SK-N-SH (cell line): ENCODE results near the gene GRAMD1B. TPM values are rescaled to one million over a fixed set of nuclear protein-coding genes. Genes with fewer than 3 reads are reported as not detected.

ENCODE experiments used
- CTCF ChIA-PET: fragments of 300-600, 350-600 bp; formaldehyde crosslinking; extraction: SDS; loops from one replicate; lab custom pipeline; 2021; lab: Yijun Ruan, JAX
- POLR2A ChIA-PET: fragments of 350-600 bp; sonication (Branson Sonifier 250); formaldehyde crosslinking; extraction: SDS; loops from one replicate; lab custom pipeline; 2020; ENCODE audit warnings: antibody characterized with exemption, inconsistent platforms; lab: Yijun Ruan, JAX
- DNase-seq: peaks from one replicate; pipeline ENCODE4 v3.0.0; 2012
- H2AFZ ChIP-seq: fragments of 200-600 bp; sonication (generic); 2 replicates; pipeline ENCODE4 v1.8.1; 2016; ENCODE audit warnings: antibody characterized with exemption, mild to moderate bottlenecking, low read depth
- H3F3A ChIP-seq: fragments of 200-600 bp; sonication (generic); replicated peaks from 2 replicates; pipeline ENCODE3; 2016; ENCODE audit warnings: antibody characterized with exemption, mild to moderate bottlenecking; ENCODE audit not compliant: insufficient read depth
- H3K27ac ChIP-seq, 2 experiments: fragments of 200-500 bp in 1 of 2; fragments of 200-600 bp in 1 of 2; sonication (Bioruptor generic) in 1 of 2; sonication (generic), shearing (Covaris generic) in 1 of 2; 2 replicates each; pipeline versions ENCODE4 v1.5.1 to v1.6.1; 2014 to 2016; ENCODE audit warnings: low read depth in 2 of 2, inconsistent platforms in 1 of 2, low read length in 1 of 2, mild to moderate bottlenecking in 1 of 2, mixed read lengths in 1 of 2
- H3K27me3 ChIP-seq: fragments of 200-600 bp; sonication (generic), shearing (Covaris generic); 2 replicates; pipeline ENCODE4 v1.6.1; 2016; ENCODE audit warnings: mixed run types; ENCODE audit not compliant: insufficient read depth
- H3K36me3 ChIP-seq, 2 experiments: fragments of 200-500 bp in 1 of 2; fragments of 200-600 bp in 1 of 2; sonication (Bioruptor generic) in 1 of 2; sonication (generic) in 1 of 2; replicated peaks in 1 of 2; 2 replicates each; pipeline versions ENCODE3 to v1.5.1; 2014 to 2016; ENCODE audit warnings: low read length in 1 of 2, mild to moderate bottlenecking in 1 of 2; ENCODE audit not compliant: insufficient read depth in 2 of 2, control insufficient read depth in 1 of 2
- H3K4me1 ChIP-seq, 2 experiments: fragments of 200-500 bp in 1 of 2; fragments of 200-600 bp in 1 of 2; sonication (Bioruptor generic) in 1 of 2; sonication (generic), shearing (Covaris generic) in 1 of 2; 2 replicates each; pipeline versions ENCODE4 v1.5.1 to v1.6.1; 2014 to 2016; ENCODE audit warnings: low read depth in 1 of 2, low read length in 1 of 2, mixed run types in 1 of 2; ENCODE audit not compliant: insufficient read depth in 2 of 2, control insufficient read depth in 1 of 2
- H3K4me2 ChIP-seq: fragments of 200-600 bp; sonication (generic), shearing (Covaris generic); 2 replicates; pipeline ENCODE4 v1.6.1; 2017; ENCODE audit warnings: mixed run types
- H3K4me3 ChIP-seq, 2 experiments: fragments of 200-500 bp in 1 of 2; fragments of 200-600 bp in 1 of 2; sonication (Bioruptor generic) in 1 of 2; sonication (generic), shearing (Covaris generic) in 1 of 2; 2 replicates each; pipeline versions ENCODE4 v1.5.1 to v1.8.1; 2014 to 2016; ENCODE audit warnings: low read depth in 2 of 2, inconsistent platforms in 1 of 2, low read length in 1 of 2, mild to moderate bottlenecking in 1 of 2, mixed read lengths in 1 of 2, moderate library complexity in 1 of 2
- H3K79me2 ChIP-seq: fragments of 200-600 bp; sonication (generic); 2 replicates; pipeline ENCODE4 v1.8.1; 2017; ENCODE audit warnings: mild to moderate bottlenecking; ENCODE audit not compliant: insufficient read depth
- H3K9ac ChIP-seq: fragments of 200-600 bp; sonication (generic); 2 replicates; pipeline ENCODE4 v1.6.1; 2017; ENCODE audit warnings: mixed run types
- H3K9me2 ChIP-seq: fragments of 200-600 bp; sonication (generic); 2 replicates; pipeline ENCODE4 v1.6.1; 2017; ENCODE audit warnings: mixed run types
- H3K9me3 ChIP-seq: fragments of 200-600 bp; sonication (generic); 2 replicates; pipeline ENCODE4 v1.6.1; 2017; ENCODE audit warnings: mixed run types, mild to moderate bottlenecking, moderate library complexity
- H4K20me1 ChIP-seq: fragments of 200-600 bp; sonication (generic); 2 replicates; pipeline ENCODE4 v1.6.1; 2017; ENCODE audit warnings: mild to moderate bottlenecking, mixed run types; ENCODE audit not compliant: insufficient read depth
- CHD2 ChIP-seq: fragments of 150-350 bp; IDR thresholded peaks from 2 replicates; pipeline ENCODE4 v1.6.1; 2018; ENCODE audit warnings: low read length; ENCODE audit not compliant: partially characterized antibody
- EP300 ChIP-seq, 2 experiments: IDR thresholded peaks; 2 replicates each; pipeline versions ENCODE4 v1.4.0 to v1.6.1; 2012; ENCODE audit warnings: borderline replicate concordance in 1 of 2, low read depth in 1 of 2, low read length in 1 of 2
- FOXJ3 ChIP-seq: sonication (generic); formaldehyde crosslinking; IDR thresholded peaks from 2 replicates; pipeline ENCODE4 v1.5.1; 2020; ENCODE audit warnings: mild to moderate bottlenecking, missing genetic modification reagents
- GATA2 ChIP-seq: sonication (generic); formaldehyde crosslinking; IDR thresholded peaks from 2 replicates; pipeline ENCODE4 v1.5.0; 2020; ENCODE audit warnings: mild to moderate bottlenecking, missing genetic modification reagents
- MEF2A ChIP-seq: IDR thresholded peaks from 2 replicates; pipeline ENCODE4 v1.4.0; 2012; ENCODE audit warnings: low read depth, borderline replicate concordance
- MXI1 ChIP-seq: IDR thresholded peaks from 2 replicates; pipeline ENCODE4 v1.6.1; 2012; ENCODE audit warnings: mild to moderate bottlenecking, low read depth, low read length, improper control_type of control experiment
- NFIC ChIP-seq: IDR thresholded peaks from 2 replicates; pipeline ENCODE4 v1.4.0; 2012; ENCODE audit warnings: borderline replicate concordance
- NRF1 ChIP-seq: IDR thresholded peaks from 2 replicates; pipeline ENCODE4 v1.6.1; 2012; ENCODE audit warnings: low read depth, mild to moderate bottlenecking, low read length
- RFX5 ChIP-seq: IDR thresholded peaks from 2 replicates; pipeline ENCODE4 v1.6.1; 2012; ENCODE audit warnings: mild to moderate bottlenecking, improper control_type of control experiment, low read length
- RXRA ChIP-seq: IDR thresholded peaks from 2 replicates; pipeline ENCODE4 v1.4.0; 2012; ENCODE audit warnings: low read depth, mild to moderate bottlenecking, borderline replicate concordance
- TCF12 ChIP-seq: IDR thresholded peaks from 2 replicates; pipeline ENCODE4 v1.4.0; 2012
- TEAD4 ChIP-seq: IDR thresholded peaks from 2 replicates; pipeline ENCODE4 v1.4.0; 2012; ENCODE audit warnings: mild to moderate bottlenecking, borderline replicate concordance; ENCODE audit not compliant: insufficient read depth
- YY1 ChIP-seq: IDR thresholded peaks from 2 replicates; pipeline ENCODE4 v1.4.0; 2012; ENCODE audit warnings: low read depth, mild to moderate bottlenecking
- WGBS: methylation state at CpG from one replicate; pipeline ENCODE4 v1.1.6; 2017; ENCODE audit warnings: low lambda C conversion rate; 5-methylcytosine and 5-hydroxymethylcytosine counted together
- polyA plus RNA-seq, 3 experiments: library from polyadenylated mRNA; depleted of rRNA; stranded (reverse); fragments of >200 nt; gene quantifications; 2 replicates each; pipeline ENCODE4 v1.2.3, GENCODE V29; 2012
- TF ChIP-seq, protein P1 (sequence below): fragments of 200-600 bp; sonication (generic); IDR thresholded peaks from 2 replicates; pipeline ENCODE4 v1.6.1; 2017; ENCODE audit warnings: antibody characterized with exemption, mild to moderate bottlenecking, moderate library complexity
- TF ChIP-seq, protein P2 (sequence below): IDR thresholded peaks from 2 replicates; pipeline ENCODE4 v1.4.0; 2012; ENCODE audit warnings: low read depth, borderline replicate concordance
- TF ChIP-seq, protein P3 (sequence below): IDR thresholded peaks from 2 replicates; pipeline ENCODE4 v1.4.0; 2012; ENCODE audit warnings: low read depth
- TF ChIP-seq, protein P4 (sequence below): IDR thresholded peaks from 2 replicates; pipeline ENCODE4; 2012
- TF ChIP-seq, protein P5 (sequence below): fragments of 150-350 bp; IDR thresholded peaks from 2 replicates; pipeline ENCODE4 v1.6.1; 2017; ENCODE audit warnings: antibody characterized with exemption, low read length, low read depth, borderline replicate concordance

GRAMD1B gene
- polyA plus RNA-seq, 1 of the 3 experiments (the other 2 are of a cell fraction), result 14.5 TPM

DNA sequence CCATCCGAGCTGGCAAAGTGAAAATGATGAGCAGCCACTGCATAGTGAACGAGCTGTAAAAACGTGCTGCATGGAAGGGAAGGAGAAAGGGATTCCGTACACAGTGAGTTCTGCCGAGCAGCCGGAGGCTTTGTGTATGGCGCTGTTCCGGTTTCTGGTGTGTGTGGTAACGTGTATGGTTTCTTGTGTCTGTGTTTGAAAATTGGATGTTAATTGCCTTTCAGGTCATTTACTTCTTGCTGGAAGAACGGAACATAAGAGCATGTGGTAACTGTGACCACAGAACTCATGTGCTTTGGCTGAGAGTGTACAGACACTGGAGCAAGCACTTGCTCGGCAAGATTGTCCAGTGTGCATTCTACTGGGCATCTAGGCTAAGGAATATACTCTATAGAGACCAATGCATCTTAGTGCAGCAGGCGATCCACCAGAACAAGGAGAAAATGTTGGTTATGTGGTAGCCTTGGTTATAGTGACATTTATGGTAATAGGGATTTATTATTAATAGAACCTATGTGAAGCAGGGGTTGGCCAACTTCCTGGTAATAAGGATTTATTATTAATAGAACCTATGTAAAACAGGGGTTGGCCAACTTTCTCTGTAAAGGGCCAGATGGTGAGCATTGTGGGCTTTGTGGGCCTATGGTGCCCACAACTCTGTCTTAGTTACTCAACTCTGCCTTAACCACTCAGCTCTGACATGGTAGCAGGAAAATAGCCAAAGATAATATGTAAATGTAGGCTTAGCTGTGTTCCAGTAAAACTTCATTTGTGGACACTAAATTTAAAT lies 49.2 kb downstream of the GRAMD1B start:
- Histone ChIP-seq H3K9ac (no peak overlapping the region), H3K79me2 (peaks cover 8% of the 10 kb centered on the region; the same call in 1 of the 2 replicates), H3K27ac (no peak overlapping the region), H2AFZ (no peak overlapping the region), H3K27me3 (no peaks in the 10 kb centered on the region), H3K4me1 (peaks cover 10 to 20% of the 10 kb centered on the region in 2 experiments; a peak in 3 of 4 replicates), H3K4me3 (no peak overlapping the region), H3K36me3 (peaks cover 0 to 10% of the 10 kb centered on the region in 2 experiments), H3K9me3 (no peaks in the 10 kb centered on the region), H3K4me2 (no peak overlapping the region), H3F3A (peaks cover 11% of the 10 kb centered on the region), H3K9me2 (no peaks in the 10 kb centered on the region), H4K20me1 (no peaks in the 10 kb centered on the region)
- DNase-seq, result no peak
- ChIA-PET POLR2A (interaction anchor here (1.0 kb wide), 1 partner anchor 376 kb away, joined by 3 read pairs; no protein-coding TSS in a partner anchor), CTCF (interaction anchor here (0.6 to 9.5 kb wide), 71 partner anchors 8 to 615 kb away, joined by 3 to 198 read pairs (median 4); partner anchors contain the start of gene GRAMD1B)
- TF ChIP-seq NFIC (no peak), MEF2A (no peak), MXI1 (no peak), RFX5 (no peak), TEAD4 (no peak), NRF1 (no peak), YY1 (no peak), RXRA (no peak), FOXJ3 (CRISPR knock-in tag) (no peak), GATA2 (CRISPR knock-in tag) (no peak), TCF12 (no peak), CHD2 (no peak), EP300 (IDR thresholded peaks at IDR 0.05; ENCODE audit: borderline replicate concordance in 1 of 2, low read depth in 1 of 2, low read length in 1 of 2) (no peak)
- TF ChIP-seq, protein P1, sequence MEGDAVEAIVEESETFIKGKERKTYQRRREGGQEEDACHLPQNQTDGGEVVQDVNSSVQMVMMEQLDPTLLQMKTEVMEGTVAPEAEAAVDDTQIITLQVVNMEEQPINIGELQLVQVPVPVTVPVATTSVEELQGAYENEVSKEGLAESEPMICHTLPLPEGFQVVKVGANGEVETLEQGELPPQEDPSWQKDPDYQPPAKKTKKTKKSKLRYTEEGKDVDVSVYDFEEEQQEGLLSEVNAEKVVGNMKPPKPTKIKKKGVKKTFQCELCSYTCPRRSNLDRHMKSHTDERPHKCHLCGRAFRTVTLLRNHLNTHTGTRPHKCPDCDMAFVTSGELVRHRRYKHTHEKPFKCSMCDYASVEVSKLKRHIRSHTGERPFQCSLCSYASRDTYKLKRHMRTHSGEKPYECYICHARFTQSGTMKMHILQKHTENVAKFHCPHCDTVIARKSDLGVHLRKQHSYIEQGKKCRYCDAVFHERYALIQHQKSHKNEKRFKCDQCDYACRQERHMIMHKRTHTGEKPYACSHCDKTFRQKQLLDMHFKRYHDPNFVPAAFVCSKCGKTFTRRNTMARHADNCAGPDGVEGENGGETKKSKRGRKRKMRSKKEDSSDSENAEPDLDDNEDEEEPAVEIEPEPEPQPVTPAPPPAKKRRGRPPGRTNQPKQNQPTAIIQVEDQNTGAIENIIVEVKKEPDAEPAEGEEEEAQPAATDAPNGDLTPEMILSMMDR, result no peak
- TF ChIP-seq, protein P2, sequence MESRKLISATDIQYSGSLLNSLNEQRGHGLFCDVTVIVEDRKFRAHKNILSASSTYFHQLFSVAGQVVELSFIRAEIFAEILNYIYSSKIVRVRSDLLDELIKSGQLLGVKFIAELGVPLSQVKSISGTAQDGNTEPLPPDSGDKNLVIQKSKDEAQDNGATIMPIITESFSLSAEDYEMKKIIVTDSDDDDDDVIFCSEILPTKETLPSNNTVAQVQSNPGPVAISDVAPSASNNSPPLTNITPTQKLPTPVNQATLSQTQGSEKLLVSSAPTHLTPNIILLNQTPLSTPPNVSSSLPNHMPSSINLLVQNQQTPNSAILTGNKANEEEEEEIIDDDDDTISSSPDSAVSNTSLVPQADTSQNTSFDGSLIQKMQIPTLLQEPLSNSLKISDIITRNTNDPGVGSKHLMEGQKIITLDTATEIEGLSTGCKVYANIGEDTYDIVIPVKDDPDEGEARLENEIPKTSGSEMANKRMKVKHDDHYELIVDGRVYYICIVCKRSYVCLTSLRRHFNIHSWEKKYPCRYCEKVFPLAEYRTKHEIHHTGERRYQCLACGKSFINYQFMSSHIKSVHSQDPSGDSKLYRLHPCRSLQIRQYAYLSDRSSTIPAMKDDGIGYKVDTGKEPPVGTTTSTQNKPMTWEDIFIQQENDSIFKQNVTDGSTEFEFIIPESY, result no peak
- TF ChIP-seq, protein P3, sequence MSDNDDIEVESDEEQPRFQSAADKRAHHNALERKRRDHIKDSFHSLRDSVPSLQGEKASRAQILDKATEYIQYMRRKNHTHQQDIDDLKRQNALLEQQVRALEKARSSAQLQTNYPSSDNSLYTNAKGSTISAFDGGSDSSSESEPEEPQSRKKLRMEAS, result no peak
- TF ChIP-seq, protein P4, sequence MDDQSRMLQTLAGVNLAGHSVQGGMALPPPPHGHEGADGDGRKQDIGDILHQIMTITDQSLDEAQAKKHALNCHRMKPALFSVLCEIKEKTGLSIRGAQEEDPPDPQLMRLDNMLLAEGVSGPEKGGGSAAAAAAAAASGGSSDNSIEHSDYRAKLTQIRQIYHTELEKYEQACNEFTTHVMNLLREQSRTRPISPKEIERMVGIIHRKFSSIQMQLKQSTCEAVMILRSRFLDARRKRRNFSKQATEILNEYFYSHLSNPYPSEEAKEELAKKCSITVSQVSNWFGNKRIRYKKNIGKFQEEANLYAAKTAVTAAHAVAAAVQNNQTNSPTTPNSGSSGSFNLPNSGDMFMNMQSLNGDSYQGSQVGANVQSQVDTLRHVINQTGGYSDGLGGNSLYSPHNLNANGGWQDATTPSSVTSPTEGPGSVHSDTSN, result no peak
- TF ChIP-seq, protein P5, sequence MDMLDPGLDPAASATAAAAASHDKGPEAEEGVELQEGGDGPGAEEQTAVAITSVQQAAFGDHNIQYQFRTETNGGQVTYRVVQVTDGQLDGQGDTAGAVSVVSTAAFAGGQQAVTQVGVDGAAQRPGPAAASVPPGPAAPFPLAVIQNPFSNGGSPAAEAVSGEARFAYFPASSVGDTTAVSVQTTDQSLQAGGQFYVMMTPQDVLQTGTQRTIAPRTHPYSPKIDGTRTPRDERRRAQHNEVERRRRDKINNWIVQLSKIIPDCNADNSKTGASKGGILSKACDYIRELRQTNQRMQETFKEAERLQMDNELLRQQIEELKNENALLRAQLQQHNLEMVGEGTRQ, result no peak
- 70% methylated on average over 12 of the region's 12 CpGs for whole genome bisulfite sequencing
